ENCODE results near the gene IKZF1. TPM values are rescaled to one million over a fixed set of nuclear protein-coding genes. Genes with fewer than 3 reads are reported as not detected.

Gene IKZF1
- total RNA-seq, 1 experiment from 2014 or later = 0.77 TPM

GRCh38 chr7:50362142-50362541 lies 57.6 kb downstream of the IKZF1 start:
- ATAC-seq = no peak
- DNase-seq (ENCODE audit: low read depth, low spot score) = no peak
- Histone ChIP-seq H3K36me3 (ENCODE audit: control insufficient read depth, insufficient read depth, low read length) (no peaks in the 10 kb centered on the region), H3K4me1 (ENCODE audit: control insufficient read depth, insufficient read depth, low read length) (no peaks in the 10 kb centered on the region), H3K9me3 (ENCODE audit: control insufficient read depth, insufficient read depth, low read depth, low read length) (no peaks in the 10 kb centered on the region), H3K27ac (ENCODE audit: low read length) (no peak overlapping the region), H3K27me3 (ENCODE audit: control insufficient read depth, insufficient read depth, low read length) (peaks cover 6% of the 10 kb centered on the region), H3K4me3 (ENCODE audit: low read depth in 2 of 2, low read length in 2 of 2) (no peak overlapping the region)
- BruUV-seq (replicated peaks) = no TSS peak
- CTCF ChIA-PET = no interaction called here
- in situ Hi-C loops (cut with HindIII; ENCODE audit: low pct_unique_long_range_greater_than_20kb, low sequenced_read_pairs) = no loop called here
- intact Hi-C loops (cut with micrococcal nuclease; ENCODE audit: unreplicated experiment) = no loop called here
- TF ChIP-seq POLR2AphosphoS5 (IDR thresholded peaks at IDR 0.05; ENCODE audit: low read depth, low read length) = no peak
- POLR2A ChIA-PET = no interaction called here

- H3K4me3 ChIP-seq (ENCODE audit: low read depth in 2 of 2, low read length in 2 of 2) = no peak overlapping the region
- H3K27me3 ChIP-seq (ENCODE audit: control insufficient read depth, insufficient read depth, low read length) = peaks cover 2% of the 10 kb centered on the region
- BruUV-seq (replicated peaks) = no TSS peak
- no peak overlapping the region for H3K27ac ChIP-seq (ENCODE audit: low read length)
- no peaks in the 10 kb centered on the region for H3K36me3 ChIP-seq (ENCODE audit: control insufficient read depth, insufficient read depth, low read length)
- CTCF ChIA-PET = no interaction called here
- DNase-seq (ENCODE audit: low read depth, low spot score) (no peak), ATAC-seq (no peak)
- POLR2A ChIA-PET = no interaction called here
- no peaks in the 10 kb centered on the region for H3K9me3 ChIP-seq (ENCODE audit: control insufficient read depth, insufficient read depth, low read depth, low read length)
- intact Hi-C loops (cut with micrococcal nuclease; ENCODE audit: unreplicated experiment) (no loop called here), in situ Hi-C loops (cut with HindIII; ENCODE audit: low pct_unique_long_range_greater_than_20kb, low sequenced_read_pairs) (no loop called here)
- H3K4me1 ChIP-seq (ENCODE audit: control insufficient read depth, insufficient read depth, low read length) = no peaks in the 10 kb centered on the region
- TF ChIP-seq, protein P1, sequence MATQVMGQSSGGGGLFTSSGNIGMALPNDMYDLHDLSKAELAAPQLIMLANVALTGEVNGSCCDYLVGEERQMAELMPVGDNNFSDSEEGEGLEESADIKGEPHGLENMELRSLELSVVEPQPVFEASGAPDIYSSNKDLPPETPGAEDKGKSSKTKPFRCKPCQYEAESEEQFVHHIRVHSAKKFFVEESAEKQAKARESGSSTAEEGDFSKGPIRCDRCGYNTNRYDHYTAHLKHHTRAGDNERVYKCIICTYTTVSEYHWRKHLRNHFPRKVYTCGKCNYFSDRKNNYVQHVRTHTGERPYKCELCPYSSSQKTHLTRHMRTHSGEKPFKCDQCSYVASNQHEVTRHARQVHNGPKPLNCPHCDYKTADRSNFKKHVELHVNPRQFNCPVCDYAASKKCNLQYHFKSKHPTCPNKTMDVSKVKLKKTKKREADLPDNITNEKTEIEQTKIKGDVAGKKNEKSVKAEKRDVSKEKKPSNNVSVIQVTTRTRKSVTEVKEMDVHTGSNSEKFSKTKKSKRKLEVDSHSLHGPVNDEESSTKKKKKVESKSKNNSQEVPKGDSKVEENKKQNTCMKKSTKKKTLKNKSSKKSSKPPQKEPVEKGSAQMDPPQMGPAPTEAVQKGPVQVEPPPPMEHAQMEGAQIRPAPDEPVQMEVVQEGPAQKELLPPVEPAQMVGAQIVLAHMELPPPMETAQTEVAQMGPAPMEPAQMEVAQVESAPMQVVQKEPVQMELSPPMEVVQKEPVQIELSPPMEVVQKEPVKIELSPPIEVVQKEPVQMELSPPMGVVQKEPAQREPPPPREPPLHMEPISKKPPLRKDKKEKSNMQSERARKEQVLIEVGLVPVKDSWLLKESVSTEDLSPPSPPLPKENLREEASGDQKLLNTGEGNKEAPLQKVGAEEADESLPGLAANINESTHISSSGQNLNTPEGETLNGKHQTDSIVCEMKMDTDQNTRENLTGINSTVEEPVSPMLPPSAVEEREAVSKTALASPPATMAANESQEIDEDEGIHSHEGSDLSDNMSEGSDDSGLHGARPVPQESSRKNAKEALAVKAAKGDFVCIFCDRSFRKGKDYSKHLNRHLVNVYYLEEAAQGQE (IDR thresholded peaks at IDR 0.05; ENCODE audit: insufficient read depth in 1 of 2, low read depth in 2 of 2, low read length in 1 of 2) = no peak
- no peak for TF ChIP-seq POLR2AphosphoS5 (IDR thresholded peaks at IDR 0.05; ENCODE audit: low read depth, low read length)
- no peak for TF ChIP-seq TCF7L2 (IDR thresholded peaks at IDR 0.05; ENCODE audit: low read depth, low read length)
- TF ChIP-seq CTCF (IDR thresholded peaks at IDR 0.05) = no peak
- no peak for TF ChIP-seq SIN3A (IDR thresholded peaks at IDR 0.05; ENCODE audit: borderline replicate concordance, insufficient read depth, low read depth, low read length)
Observed at GRCh38 chr7:50362712-50363282, 58.3 kb downstream of the IKZF1 start.

GRCh38 chr7:50363327-50364060 lies 59.0 kb downstream of the IKZF1 start:
- ChIA-PET POLR2A (no interaction called here), CTCF (no interaction called here)
- H3K27ac ChIP-seq (ENCODE audit: low read length) = no peak overlapping the region
- no peak overlapping the region for H3K4me3 ChIP-seq (ENCODE audit: low read depth in 2 of 2, low read length in 2 of 2)
- H3K27me3 ChIP-seq (ENCODE audit: control insufficient read depth, insufficient read depth, low read length) = no peaks in the 10 kb centered on the region; the same call in 1 of the 2 replicates
- no peaks in the 10 kb centered on the region for H3K4me1 ChIP-seq (ENCODE audit: control insufficient read depth, insufficient read depth, low read length)
- DNase-seq (ENCODE audit: low read depth, low spot score) (no peak), ATAC-seq (no peak)
- BruUV-seq (replicated peaks) = no TSS peak
- in situ Hi-C loops (cut with HindIII; ENCODE audit: low pct_unique_long_range_greater_than_20kb, low sequenced_read_pairs) (no loop called here), intact Hi-C loops (cut with micrococcal nuclease; ENCODE audit: unreplicated experiment) (no loop called here)
- H3K9me3 ChIP-seq (ENCODE audit: control insufficient read depth, insufficient read depth, low read depth, low read length) = no peaks in the 10 kb centered on the region
- no peak for TF ChIP-seq POLR2AphosphoS5 (IDR thresholded peaks at IDR 0.05; ENCODE audit: low read depth, low read length)
- no peak for TF ChIP-seq SIN3A (IDR thresholded peaks at IDR 0.05; ENCODE audit: borderline replicate concordance, insufficient read depth, low read depth, low read length)
- TF ChIP-seq TCF7L2 (IDR thresholded peaks at IDR 0.05; ENCODE audit: low read depth, low read length) = no peak
- TF ChIP-seq CTCF (IDR thresholded peaks at IDR 0.05) = no peak
- H3K36me3 ChIP-seq (ENCODE audit: control insufficient read depth, insufficient read depth, low read length) = no peaks in the 10 kb centered on the region
